ENCODE measurements around the gene TFDP2. TPM values are rescaled to one million over a fixed set of nuclear protein-coding genes. Genes with fewer than 3 reads are reported as not detected.

Gene TFDP2
- total RNA-seq, 1 experiment from 2014 or later: 76.0 TPM

- Histone ChIP-seq H3K18ac (ENCODE audit: insufficient read length, low read depth, low read length) (no peak overlapping the region), H3K14ac (ENCODE audit: insufficient read depth, low read length) (no peak overlapping the region), H3K27me3 (ENCODE audit: insufficient read depth, low read length) (no peaks in the 10 kb centered on the region), H4K8ac (replicated peaks; ENCODE audit: insufficient read length, low read depth, low read length) (no peak overlapping the region), H3K79me1 (ENCODE audit: insufficient read depth, low read depth, low read length, poor library complexity, severe bottlenecking) (peaks cover 11% of the 10 kb centered on the region), H3K79me2 (ENCODE audit: insufficient read depth, low read length) (peaks cover 2% of the 10 kb centered on the region; the same call in 1 of the 2 replicates), H3K9ac (ENCODE audit: extremely low read depth, insufficient read length, low read length) (no peak overlapping the region), H4K5ac (ENCODE audit: insufficient read length, low read depth, low read length) (no peak overlapping the region), H3K27ac (ENCODE audit: insufficient read length, low read depth, low read length) (no peak overlapping the region), H3K4me2 (ENCODE audit: insufficient read depth, insufficient read length, low read length) (no peak overlapping the region), H2BK12ac (ENCODE audit: insufficient read length, low read depth, low read length) (no peak overlapping the region), H3K23me2 (ENCODE audit: insufficient read length, low read depth, low read length, poor library complexity, severe bottlenecking) (no peaks in the 10 kb centered on the region), H2AFZ (ENCODE audit: low read length) (no peak overlapping the region), H3K56ac (ENCODE audit: insufficient read length, low read depth, low read length) (no peak overlapping the region), H4K91ac (ENCODE audit: insufficient read length, low read depth, low read length) (no peak overlapping the region), H3K9me3 (ENCODE audit: control insufficient read depth, low read depth, low read length) (no peaks in the 10 kb centered on the region), H2BK5ac (ENCODE audit: insufficient read length, low read length) (no peak overlapping the region), H2BK15ac (ENCODE audit: low read depth, low read length) (no peak overlapping the region), H4K20me1 (ENCODE audit: control insufficient read depth, insufficient read depth, insufficient read length) (no peaks in the 10 kb centered on the region), H3K23ac (ENCODE audit: insufficient read length, low read depth, low read length) (no peak overlapping the region), H3T11ph (ENCODE audit: low read length) (no peak overlapping the region), H3K4ac (ENCODE audit: low read depth, low read length) (no peak overlapping the region), H2AK5ac (ENCODE audit: insufficient read length, low read length) (no peak overlapping the region), H2BK120ac (ENCODE audit: low read depth, low read length, poor library complexity, severe bottlenecking) (no peak overlapping the region), H2BK20ac (ENCODE audit: low read depth, low read length, poor library complexity, severe bottlenecking) (no peak overlapping the region), H3K4me1 (ENCODE audit: insufficient read depth, low read length) (no peaks in the 10 kb centered on the region)
- H3K4me1 Mint-ChIP-seq: peaks cover 4 to 16% of the 10 kb centered on the region in 2 experiments; a peak in 3 of 4 replicates
- no peak for DNase-seq
- no peak for TF ChIP-seq CTCF (conservative IDR thresholded peaks at IDR 0.05)
- no peaks in the 10 kb centered on the region for H3K9me3 Mint-ChIP-seq
- no CpG with 5 or more reads among the region's 2 CpGs for WGBS (ENCODE audit: extremely low coverage, insufficient read length, low lambda C conversion rate)
- no peaks in the 10 kb centered on the region for H3K27me3 Mint-ChIP-seq (ENCODE audit: low read depth)
- H3K27ac Mint-ChIP-seq: no peak overlapping the region
- no peak overlapping the region for H3K4me3 Mint-ChIP-seq
- peaks cover 6 to 29% (median 16%) of the 10 kb centered on the region in 3 experiments; a peak in 6 of 7 replicates for H3K36me3 Mint-ChIP-seq (ENCODE audit: insufficient read depth in 1 of 3, low read depth in 3 of 3)
Observed at GRCh38 chr3:142019794-142020320, 129.5 kb downstream of the TFDP2 start.
